Central memory CD4-positive, alpha-beta T cell (primary cell): Measurements from ENCODE around the gene DERL3.

Experiments used
- DNase-seq: peaks from one replicate; pipeline ENCODE4 v3.0.0; 2022

Gene DERL3

DNA sequence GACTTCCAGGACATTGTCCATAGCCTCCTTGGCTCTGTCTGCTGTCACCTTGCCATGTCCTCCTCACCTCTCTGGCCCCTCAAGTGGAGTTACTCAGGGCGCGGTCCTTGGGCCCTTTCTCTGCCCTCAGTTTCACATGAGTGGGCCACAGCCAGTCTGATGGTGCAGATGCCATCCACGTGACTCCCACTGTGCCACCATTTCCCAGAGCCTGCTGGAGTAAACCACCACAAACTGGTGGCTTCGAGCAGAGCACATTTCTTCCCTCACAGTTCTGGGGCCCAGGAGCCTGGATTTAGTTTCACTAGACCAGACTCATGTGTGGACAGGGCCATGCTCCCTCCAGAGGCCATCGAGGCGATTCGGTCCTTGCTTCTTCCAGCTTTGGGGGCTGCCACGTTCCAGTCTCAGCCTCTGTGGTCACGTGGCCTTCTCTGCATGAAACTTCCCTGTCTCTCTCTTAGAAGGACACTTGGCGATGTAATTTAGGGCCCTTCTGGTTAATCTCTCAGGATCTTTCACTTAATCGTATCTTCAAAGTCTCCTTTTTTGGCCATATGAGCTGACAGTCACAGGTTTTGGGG lies 37.5 kb downstream of the DERL3 start:
- no peak for DNase-seq

- DNase-seq, result no peak
Measured at GRCh38 chr22:23800297-23801237, 38.2 kb downstream of the DERL3 start.

- DNase-seq, result no peak
Measured at GRCh38 chr22:23796461-23796860, 42.3 kb downstream of the DERL3 start.

DNA sequence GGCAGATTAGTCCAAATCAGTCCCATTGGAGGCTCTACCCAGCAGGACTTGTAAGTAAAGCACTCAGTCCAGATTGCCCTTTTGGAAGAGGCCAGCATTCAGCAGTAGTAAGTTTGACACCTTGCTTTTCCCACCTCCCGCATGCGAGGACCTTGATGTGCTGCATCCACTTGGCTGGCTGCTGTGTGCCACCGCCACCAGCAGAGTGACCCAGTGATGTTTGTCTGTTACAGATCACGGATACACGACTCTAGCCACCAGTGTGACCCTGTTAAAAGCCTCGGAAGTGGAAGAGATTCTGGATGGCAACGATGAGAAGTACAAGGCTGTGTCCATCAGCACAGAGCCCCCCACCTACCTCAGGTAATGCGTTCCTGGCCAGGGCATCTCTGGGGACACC lies 45.5 kb downstream of the DERL3 start:
- no peak for DNase-seq

DNA sequence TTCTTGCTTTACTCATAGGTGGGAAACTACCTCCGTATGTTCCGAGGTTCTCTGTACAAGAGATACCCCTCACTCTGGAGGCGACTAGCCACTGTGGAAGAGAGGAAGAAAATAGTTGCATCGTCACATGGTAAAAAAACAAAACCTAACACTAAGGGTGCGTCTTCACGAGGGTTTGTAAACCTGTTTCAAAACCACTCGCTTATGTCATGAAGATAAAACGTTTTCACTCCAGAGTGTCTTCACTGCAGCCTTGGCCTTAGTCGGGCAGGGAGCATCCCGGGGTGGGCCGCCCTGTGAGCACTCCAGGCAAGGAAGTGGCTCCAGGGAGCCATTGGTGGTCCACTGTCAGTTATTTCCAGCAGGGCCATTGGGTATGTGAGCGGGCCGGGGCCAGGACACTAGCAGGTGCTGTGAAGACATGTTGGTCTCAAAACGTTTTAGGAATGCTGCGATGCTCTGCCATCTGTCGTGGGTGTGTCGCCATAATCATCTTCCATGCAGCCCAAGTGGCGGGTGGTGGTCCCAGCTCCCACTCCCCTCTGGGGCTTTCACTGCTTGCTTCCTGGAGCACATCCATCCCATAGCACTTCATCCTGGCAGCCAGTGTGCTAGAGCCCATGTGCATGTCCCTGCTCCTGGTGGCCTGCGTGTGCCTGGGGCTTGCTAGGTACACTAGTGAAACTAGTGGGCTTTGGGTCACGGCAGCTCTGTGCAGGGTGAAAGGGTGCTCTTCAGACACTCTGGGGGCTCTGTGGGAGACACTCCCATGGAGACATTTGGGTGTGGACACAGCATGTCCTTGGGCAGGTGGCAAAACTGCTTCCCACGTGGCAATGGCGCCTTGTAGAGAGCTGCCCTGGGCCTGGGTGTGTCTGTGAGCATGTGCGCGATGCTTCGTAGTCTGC lies 46.8 kb downstream of the DERL3 start:
- no peak for DNase-seq

- DNase-seq, result no peak
Measured at GRCh38 chr22:23790819-23791737, 47.7 kb downstream of the DERL3 start.

- no peak for DNase-seq
Measured at GRCh38 chr22:23789638-23790037, 49.2 kb downstream of the DERL3 start.

DNA sequence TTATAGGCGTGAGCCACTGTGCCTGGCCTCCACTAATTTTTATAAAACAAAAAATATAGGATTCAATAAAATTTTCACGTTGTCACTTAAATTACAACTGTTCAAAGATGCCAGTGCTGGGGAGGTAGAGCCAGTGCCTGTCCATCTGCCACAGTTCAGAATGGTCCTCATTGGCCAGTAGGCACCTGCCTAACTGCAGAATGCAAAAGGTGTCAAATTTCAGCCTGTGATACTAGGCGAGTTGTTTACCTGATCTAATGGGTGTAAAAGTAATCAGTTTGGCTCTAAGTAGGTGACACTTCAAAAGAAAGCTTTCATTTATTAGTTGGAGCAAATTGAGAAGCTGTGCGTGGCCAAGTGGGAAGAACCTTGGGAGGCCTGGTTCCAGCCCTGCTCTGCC lies 49.7 kb downstream of the DERL3 start:
- DNase-seq, result no peak

- no peak for DNase-seq
Measured at GRCh38 chr22:23787910-23788309, 50.9 kb downstream of the DERL3 start.

DNA sequence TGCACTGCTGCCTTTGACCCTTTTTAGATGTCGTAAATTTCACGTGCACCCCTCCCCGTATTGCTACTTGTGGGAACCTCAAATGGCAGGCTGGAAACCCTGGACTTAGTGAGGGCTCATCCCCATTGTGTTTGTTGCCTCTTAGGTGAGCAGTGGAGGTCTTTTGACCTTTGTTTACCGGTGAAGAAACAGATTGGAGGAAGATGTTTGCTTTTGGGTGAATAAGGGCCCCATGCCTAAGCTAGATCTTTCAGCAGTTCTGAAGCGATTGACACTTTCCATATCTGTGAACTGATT lies 51.3 kb downstream of the DERL3 start:
- no peak for DNase-seq

- peak; percentile 84 for DNase-seq
Measured at GRCh38 chr22:23786752-23787599, 51.8 kb downstream of the DERL3 start, which contains the start of gene SMARCB1. Gene SMARCB1 (plus strand): TSS chr22:23786966. CDS start chr22:23787170, 204 bp downstream.

GRCh38 chr22:23786261-23786710 lies 52.5 kb downstream of the DERL3 start:
- DNase-seq, result peak; percentile 17
